Stimulated activated CD4-positive, alpha-beta T cell treated with anti-CD3 and anti-CD28 coated beads, Interleukin-1b, Interleukin-23, amount 100 ng/mL, for 1 hour (primary cell): ENCODE measurements around the gene CPNE4.

Source experiments
- DNase-seq, 2 donors: peaks; one replicate each; pipeline ENCODE4 v3.0.0-alpha.2; 2020; ENCODE audit warnings: low read depth in 2 of 2

CPNE4 gene

GRCh38 chr3:131602011-131602779 is 432.6 kb downstream of the CPNE4 start:
- no peak for DNase-seq

GRCh38 chr3:131597816-131598215 is 437.0 kb downstream of the CPNE4 start:
- DNase-seq: no peak

- no peak for DNase-seq
Measured at GRCh38 chr3:131596884-131597283, 437.9 kb downstream of the CPNE4 start.

- DNase-seq: no peak
Measured at GRCh38 chr3:131591394-131592014, 443.3 kb downstream of the CPNE4 start.

- DNase-seq: no peak
Measured at GRCh38 chr3:131586277-131586676, 448.5 kb downstream of the CPNE4 start.

GRCh38 chr3:131582438-131582837 is 452.4 kb downstream of the CPNE4 start:
- DNase-seq: no peak

- DNase-seq: no peak
Measured at GRCh38 chr3:131568460-131568859, 466.4 kb downstream of the CPNE4 start.

- no peak for DNase-seq
Measured at GRCh38 chr3:131564812-131565211, 470.0 kb downstream of the CPNE4 start.

- DNase-seq: no peak
Measured at GRCh38 chr3:131561511-131561910, 473.3 kb downstream of the CPNE4 start.

- DNase-seq: no peak
Measured at GRCh38 chr3:131560795-131561194, 474.0 kb downstream of the CPNE4 start.

GRCh38 chr3:131555456-131555855 is 479.4 kb downstream of the CPNE4 start:
- no peak for DNase-seq

- DNase-seq: no peak
Measured at GRCh38 chr3:131553495-131554247, 481.1 kb downstream of the CPNE4 start.

GRCh38 chr3:131551761-131552160 is 483.1 kb downstream of the CPNE4 start:
- no peak for DNase-seq

- DNase-seq: no peak
Measured at GRCh38 chr3:131550562-131551465, 484.0 kb downstream of the CPNE4 start.

- DNase-seq: no peak
Measured at GRCh38 chr3:131549340-131549739, 485.5 kb downstream of the CPNE4 start.

GRCh38 chr3:131547585-131547984 is 487.2 kb downstream of the CPNE4 start:
- no peak for DNase-seq

- no peak for DNase-seq
Measured at GRCh38 chr3:131546441-131546840, 488.4 kb downstream of the CPNE4 start.

GRCh38 chr3:131544557-131544956 is 490.3 kb downstream of the CPNE4 start:
- no peak for DNase-seq

GRCh38 chr3:131543714-131544113 is 491.1 kb downstream of the CPNE4 start:
- DNase-seq: no peak

- DNase-seq: no peak
Measured at GRCh38 chr3:131541288-131541687, 493.5 kb downstream of the CPNE4 start.

GRCh38 chr3:131540821-131541220 is 494.0 kb downstream of the CPNE4 start:
- no peak for DNase-seq

GRCh38 chr3:131540143-131540542 is 494.7 kb downstream of the CPNE4 start:
- no peak for DNase-seq
